Measurements from ENCODE around the gene CIT.

The CIT gene

GRCh38 chr12:119693511-119693910 is 183.6 kb downstream of the CIT start:
- DNase-seq = no peak

- DNase-seq = no peak
These were observed 184.1 kb downstream of the CIT start for GRCh38 chr12:119692997-119693396.

- DNase-seq = no peak
These were observed 184.7 kb downstream of the CIT start for GRCh38 chr12:119692410-119692809.

GRCh38 chr12:119691202-119691810 is 185.8 kb downstream of the CIT start:
- DNase-seq = no peak

- DNase-seq = no peak
These were observed 187.1 kb downstream of the CIT start for GRCh38 chr12:119689935-119690500.

GRCh38 chr12:119687879-119688278 is 189.2 kb downstream of the CIT start:
- DNase-seq = no peak

- no peak for DNase-seq
These were observed 189.7 kb downstream of the CIT start for GRCh38 chr12:119687406-119687805.

GRCh38 chr12:119686776-119687175 is 190.3 kb downstream of the CIT start:
- DNase-seq = no peak

- no peak for DNase-seq
These were observed 190.8 kb downstream of the CIT start for GRCh38 chr12:119686355-119686754.

GRCh38 chr12:119685375-119685774 is 191.7 kb downstream of the CIT start:
- DNase-seq = no peak

- no peak for DNase-seq
These were observed 192.3 kb downstream of the CIT start for GRCh38 chr12:119684711-119685369.

- no peak for DNase-seq
These were observed 193.3 kb downstream of the CIT start for GRCh38 chr12:119683816-119684215.

- DNase-seq = no peak
These were observed 193.7 kb downstream of the CIT start for GRCh38 chr12:119683413-119683812.

- DNase-seq = no peak
These were observed 194.4 kb downstream of the CIT start for GRCh38 chr12:119682639-119683252.

- no peak for DNase-seq
These were observed 195.1 kb downstream of the CIT start for GRCh38 chr12:119681728-119682638.

- no peak for DNase-seq
These were observed 196.0 kb downstream of the CIT start for GRCh38 chr12:119681111-119681510.

GRCh38 chr12:119679490-119679889 is 197.6 kb downstream of the CIT start:
- no peak for DNase-seq

- DNase-seq = no peak
These were observed 198.0 kb downstream of the CIT start for GRCh38 chr12:119679081-119679480.

GRCh38 chr12:119678459-119678858 is 198.7 kb downstream of the CIT start:
- DNase-seq = no peak

- DNase-seq = no peak
These were observed 200.5 kb downstream of the CIT start for GRCh38 chr12:119676573-119676972.

GRCh38 chr12:119676022-119676421 is 201.1 kb downstream of the CIT start:
- no peak for DNase-seq

GRCh38 chr12:119674560-119674959 is 202.6 kb downstream of the CIT start:
- no peak for DNase-seq

- DNase-seq = no peak
These were observed 203.5 kb downstream of the CIT start for GRCh38 chr12:119673634-119674033.
